H1 (cell line): ENCODE measurements around the gene LRRFIP1. TPM values are rescaled to one million over a fixed set of nuclear protein-coding genes. Genes with fewer than 3 reads are reported as not detected.

Experiments used
- EP300 ChIP-seq, 2 experiments: IDR thresholded peaks; 1 replicate in 1 of 2; 2 replicates in 1 of 2; pipeline ENCODE4 v1.6.1; 2011 to 2012; ENCODE audit warnings: low read depth in 2 of 2, low read length in 2 of 2, mild to moderate bottlenecking in 2 of 2, borderline replicate concordance in 1 of 2, inconsistent platforms in 1 of 2, moderate library complexity in 1 of 2
- JUN ChIP-seq: IDR thresholded peaks from 2 replicates; pipeline ENCODE4 v1.6.1; 2011; ENCODE audit warnings: low read depth, mild to moderate bottlenecking, improper control_type of control experiment, low read length
- JUND ChIP-seq: IDR thresholded peaks from 2 replicates; pipeline ENCODE4 v1.6.1; 2011; ENCODE audit warnings: mild to moderate bottlenecking, improper control_type of control experiment, low read length
- MAFK ChIP-seq: IDR thresholded peaks from 2 replicates; pipeline ENCODE4 v1.6.1; 2012; ENCODE audit warnings: low read depth, mild to moderate bottlenecking, improper control_type of control experiment, low read length
- POLR2A ChIP-seq, 2 experiments: IDR thresholded peaks; 1 replicate in 1 of 2; 2 replicates in 1 of 2; pipeline ENCODE4 v1.6.1; 2011; ENCODE audit warnings: low read depth in 2 of 2, low read length in 2 of 2, mild to moderate bottlenecking in 2 of 2; ENCODE audit errors: control extremely low read depth in 1 of 2
- POLR2AphosphoS5 ChIP-seq: IDR thresholded peaks from 2 replicates; pipeline ENCODE4 v1.6.1; 2011; ENCODE audit warnings: low read depth, low read length
- RAD21 ChIP-seq, 2 experiments: IDR thresholded peaks in 1 of 2; conservative IDR thresholded peaks in 1 of 2; 2 replicates each; pipeline ENCODE4 v1.6.1; 2011; ENCODE audit warnings: low read depth in 2 of 2, low read length in 2 of 2, improper control_type of control experiment in 1 of 2, inconsistent platforms in 1 of 2, mild to moderate bottlenecking in 1 of 2, moderate library complexity in 1 of 2
- SP1 ChIP-seq: IDR thresholded peaks from 2 replicates; pipeline ENCODE4 v1.6.1; 2011; ENCODE audit warnings: low read depth, low read length
- SP4 ChIP-seq: IDR thresholded peaks from 2 replicates; pipeline ENCODE4 v1.6.1; 2012; ENCODE audit warnings: low read length, inconsistent platforms
- TAF1 ChIP-seq: IDR thresholded peaks from 2 replicates; pipeline ENCODE4 v1.6.1; 2011; ENCODE audit warnings: mild to moderate bottlenecking, low read depth, low read length
- polyA plus RNA-seq, 7 experiments: library from polyadenylated mRNA; depleted of rRNA in 3 of 7; stranded (reverse) in 5 of 7; unstranded in 2 of 7; fragments of >200 nt in 5 of 7; fragments of 200-250 nt in 2 of 7; gene quantifications; 1 replicate in 5 of 7; 2 replicates in 1 of 7; 4 replicates in 1 of 7; pipeline versions ENCODE4 v1.2.1 to v1.2.3, GENCODE V29; 2011 to 2013; ENCODE audit warnings: missing spikeins in 2 of 7, mixed read lengths in 2 of 7
- total RNA-seq: library from RNA; stranded (reverse); fragmentation: NEBNext Ultra II Directional; extraction: Animal tissue kit (Norgen Biotek cat#: 25700); gene quantifications from 2 replicates; pipeline ENCODE4 v1.2.1, GENCODE V29; 2021
- TF ChIP-seq, protein P1 (sequence below): fragments of 300-600 bp; sonication (generic); IDR thresholded peaks from 2 replicates; pipeline ENCODE4 v1.7.1; 2012; ENCODE audit warnings: low read length, moderate library complexity, mild to moderate bottlenecking, inconsistent platforms; ENCODE audit not compliant: insufficient replicate concordance
- TF ChIP-seq, protein P2 (sequence below): IDR thresholded peaks from 2 replicates; pipeline ENCODE4 v1.6.1; 2011; ENCODE audit warnings: low read length, improper control_type of control experiment

The LRRFIP1 gene
- total and polyA plus RNA-seq, 2 of the 8 experiments (the other 6 are each of a cell fraction or from before 2014, with no cell fraction given) = 12.1 to 75.8 TPM

DNA sequence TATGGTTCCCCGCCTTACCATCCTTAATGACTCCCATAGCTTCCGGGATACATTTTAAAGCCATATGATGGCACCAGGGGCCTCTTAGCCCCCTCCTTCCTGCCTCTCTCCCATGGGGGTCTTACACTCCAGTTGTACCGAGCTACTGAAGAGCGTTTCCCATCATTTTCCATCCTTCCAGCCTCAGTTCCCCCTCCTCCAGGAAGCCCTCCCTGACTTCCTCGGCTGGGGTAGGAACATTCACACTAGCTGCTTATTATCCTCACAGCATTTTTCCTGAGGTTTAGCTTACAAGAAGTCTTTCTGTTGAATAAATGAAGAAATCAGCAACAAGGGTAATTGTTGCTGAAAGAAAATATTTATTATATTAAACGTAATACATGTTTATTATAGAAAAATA, 41.1 kb downstream of the LRRFIP1 start (continued):
- TF ChIP-seq, protein P1, sequence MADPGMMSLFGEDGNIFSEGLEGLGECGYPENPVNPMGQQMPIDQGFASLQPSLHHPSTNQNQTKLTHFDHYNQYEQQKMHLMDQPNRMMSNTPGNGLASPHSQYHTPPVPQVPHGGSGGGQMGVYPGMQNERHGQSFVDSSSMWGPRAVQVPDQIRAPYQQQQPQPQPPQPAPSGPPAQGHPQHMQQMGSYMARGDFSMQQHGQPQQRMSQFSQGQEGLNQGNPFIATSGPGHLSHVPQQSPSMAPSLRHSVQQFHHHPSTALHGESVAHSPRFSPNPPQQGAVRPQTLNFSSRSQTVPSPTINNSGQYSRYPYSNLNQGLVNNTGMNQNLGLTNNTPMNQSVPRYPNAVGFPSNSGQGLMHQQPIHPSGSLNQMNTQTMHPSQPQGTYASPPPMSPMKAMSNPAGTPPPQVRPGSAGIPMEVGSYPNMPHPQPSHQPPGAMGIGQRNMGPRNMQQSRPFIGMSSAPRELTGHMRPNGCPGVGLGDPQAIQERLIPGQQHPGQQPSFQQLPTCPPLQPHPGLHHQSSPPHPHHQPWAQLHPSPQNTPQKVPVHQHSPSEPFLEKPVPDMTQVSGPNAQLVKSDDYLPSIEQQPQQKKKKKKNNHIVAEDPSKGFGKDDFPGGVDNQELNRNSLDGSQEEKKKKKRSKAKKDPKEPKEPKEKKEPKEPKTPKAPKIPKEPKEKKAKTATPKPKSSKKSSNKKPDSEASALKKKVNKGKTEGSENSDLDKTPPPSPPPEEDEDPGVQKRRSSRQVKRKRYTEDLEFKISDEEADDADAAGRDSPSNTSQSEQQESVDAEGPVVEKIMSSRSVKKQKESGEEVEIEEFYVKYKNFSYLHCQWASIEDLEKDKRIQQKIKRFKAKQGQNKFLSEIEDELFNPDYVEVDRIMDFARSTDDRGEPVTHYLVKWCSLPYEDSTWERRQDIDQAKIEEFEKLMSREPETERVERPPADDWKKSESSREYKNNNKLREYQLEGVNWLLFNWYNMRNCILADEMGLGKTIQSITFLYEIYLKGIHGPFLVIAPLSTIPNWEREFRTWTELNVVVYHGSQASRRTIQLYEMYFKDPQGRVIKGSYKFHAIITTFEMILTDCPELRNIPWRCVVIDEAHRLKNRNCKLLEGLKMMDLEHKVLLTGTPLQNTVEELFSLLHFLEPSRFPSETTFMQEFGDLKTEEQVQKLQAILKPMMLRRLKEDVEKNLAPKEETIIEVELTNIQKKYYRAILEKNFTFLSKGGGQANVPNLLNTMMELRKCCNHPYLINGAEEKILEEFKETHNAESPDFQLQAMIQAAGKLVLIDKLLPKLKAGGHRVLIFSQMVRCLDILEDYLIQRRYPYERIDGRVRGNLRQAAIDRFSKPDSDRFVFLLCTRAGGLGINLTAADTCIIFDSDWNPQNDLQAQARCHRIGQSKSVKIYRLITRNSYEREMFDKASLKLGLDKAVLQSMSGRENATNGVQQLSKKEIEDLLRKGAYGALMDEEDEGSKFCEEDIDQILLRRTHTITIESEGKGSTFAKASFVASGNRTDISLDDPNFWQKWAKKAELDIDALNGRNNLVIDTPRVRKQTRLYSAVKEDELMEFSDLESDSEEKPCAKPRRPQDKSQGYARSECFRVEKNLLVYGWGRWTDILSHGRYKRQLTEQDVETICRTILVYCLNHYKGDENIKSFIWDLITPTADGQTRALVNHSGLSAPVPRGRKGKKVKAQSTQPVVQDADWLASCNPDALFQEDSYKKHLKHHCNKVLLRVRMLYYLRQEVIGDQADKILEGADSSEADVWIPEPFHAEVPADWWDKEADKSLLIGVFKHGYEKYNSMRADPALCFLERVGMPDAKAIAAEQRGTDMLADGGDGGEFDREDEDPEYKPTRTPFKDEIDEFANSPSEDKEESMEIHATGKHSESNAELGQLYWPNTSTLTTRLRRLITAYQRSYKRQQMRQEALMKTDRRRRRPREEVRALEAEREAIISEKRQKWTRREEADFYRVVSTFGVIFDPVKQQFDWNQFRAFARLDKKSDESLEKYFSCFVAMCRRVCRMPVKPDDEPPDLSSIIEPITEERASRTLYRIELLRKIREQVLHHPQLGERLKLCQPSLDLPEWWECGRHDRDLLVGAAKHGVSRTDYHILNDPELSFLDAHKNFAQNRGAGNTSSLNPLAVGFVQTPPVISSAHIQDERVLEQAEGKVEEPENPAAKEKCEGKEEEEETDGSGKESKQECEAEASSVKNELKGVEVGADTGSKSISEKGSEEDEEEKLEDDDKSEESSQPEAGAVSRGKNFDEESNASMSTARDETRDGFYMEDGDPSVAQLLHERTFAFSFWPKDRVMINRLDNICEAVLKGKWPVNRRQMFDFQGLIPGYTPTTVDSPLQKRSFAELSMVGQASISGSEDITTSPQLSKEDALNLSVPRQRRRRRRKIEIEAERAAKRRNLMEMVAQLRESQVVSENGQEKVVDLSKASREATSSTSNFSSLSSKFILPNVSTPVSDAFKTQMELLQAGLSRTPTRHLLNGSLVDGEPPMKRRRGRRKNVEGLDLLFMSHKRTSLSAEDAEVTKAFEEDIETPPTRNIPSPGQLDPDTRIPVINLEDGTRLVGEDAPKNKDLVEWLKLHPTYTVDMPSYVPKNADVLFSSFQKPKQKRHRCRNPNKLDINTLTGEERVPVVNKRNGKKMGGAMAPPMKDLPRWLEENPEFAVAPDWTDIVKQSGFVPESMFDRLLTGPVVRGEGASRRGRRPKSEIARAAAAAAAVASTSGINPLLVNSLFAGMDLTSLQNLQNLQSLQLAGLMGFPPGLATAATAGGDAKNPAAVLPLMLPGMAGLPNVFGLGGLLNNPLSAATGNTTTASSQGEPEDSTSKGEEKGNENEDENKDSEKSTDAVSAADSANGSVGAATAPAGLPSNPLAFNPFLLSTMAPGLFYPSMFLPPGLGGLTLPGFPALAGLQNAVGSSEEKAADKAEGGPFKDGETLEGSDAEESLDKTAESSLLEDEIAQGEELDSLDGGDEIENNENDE = no peak
- TF ChIP-seq, protein P2, sequence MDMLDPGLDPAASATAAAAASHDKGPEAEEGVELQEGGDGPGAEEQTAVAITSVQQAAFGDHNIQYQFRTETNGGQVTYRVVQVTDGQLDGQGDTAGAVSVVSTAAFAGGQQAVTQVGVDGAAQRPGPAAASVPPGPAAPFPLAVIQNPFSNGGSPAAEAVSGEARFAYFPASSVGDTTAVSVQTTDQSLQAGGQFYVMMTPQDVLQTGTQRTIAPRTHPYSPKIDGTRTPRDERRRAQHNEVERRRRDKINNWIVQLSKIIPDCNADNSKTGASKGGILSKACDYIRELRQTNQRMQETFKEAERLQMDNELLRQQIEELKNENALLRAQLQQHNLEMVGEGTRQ = no peak
- no peak for TF ChIP-seq TAF1
- TF ChIP-seq EP300 (IDR thresholded peaks at IDR 0.05; ENCODE audit: borderline replicate concordance in 1 of 2, low read depth in 2 of 2, low read length in 2 of 2) = no peak
- TF ChIP-seq MAFK = no peak
- TF ChIP-seq RAD21 (IDR thresholded peaks at IDR 0.05 in 1 of 2, conservative IDR thresholded peaks at IDR 0.05 in 1 of 2; ENCODE audit: low read depth in 2 of 2, low read length in 2 of 2) = no peak
- TF ChIP-seq JUN = no peak
- no peak for TF ChIP-seq POLR2AphosphoS5
- TF ChIP-seq SP4 = no peak
- no peak for TF ChIP-seq SP1
- TF ChIP-seq JUND = no peak
- TF ChIP-seq POLR2A (IDR thresholded peaks at IDR 0.05; ENCODE audit: control extremely low read depth in 1 of 2, low read depth in 2 of 2, low read length in 2 of 2) = no peak
